T-helper 9 cell (primary cell): ENCODE results near the gene VWA3B.
"Not testable (repeated sequence)": the region's sequence is repeated elsewhere in the genome, so short reads cannot be mapped to it uniquely, and the experiment has no call there.

ENCODE experiments used
- DNase-seq: peaks from one replicate; pipeline ENCODE4 v3.0.0-alpha.2; 2020

VWA3B gene

DNA sequence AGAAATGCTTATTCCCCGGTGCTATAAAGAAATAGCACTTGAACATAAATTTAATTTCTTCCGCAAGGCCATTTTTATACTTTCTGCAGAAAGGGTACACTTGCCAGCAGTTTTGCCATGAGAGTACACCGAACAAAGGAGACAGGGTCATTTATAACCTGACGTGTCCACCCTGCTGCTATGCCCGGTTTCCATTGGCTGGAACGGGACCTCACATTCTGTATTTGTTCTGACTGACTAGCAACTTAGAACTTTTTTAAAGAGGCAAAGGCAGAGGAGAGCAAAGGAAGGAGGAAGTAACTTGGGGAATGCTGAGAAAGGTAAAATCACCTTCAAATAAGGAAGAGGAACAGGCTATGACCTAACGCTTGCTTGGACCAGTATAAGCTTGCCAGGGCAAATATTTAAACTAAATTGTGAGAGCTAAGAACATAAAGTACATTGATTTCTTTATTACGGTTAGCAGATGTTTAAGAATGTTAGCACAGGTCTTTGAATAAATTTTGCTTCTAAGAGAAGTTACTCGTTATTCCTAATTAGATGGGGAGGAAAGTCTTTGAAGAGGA lies 220.2 kb downstream of the VWA3B start:
- DNase-seq = not testable (repeated sequence)

DNA sequence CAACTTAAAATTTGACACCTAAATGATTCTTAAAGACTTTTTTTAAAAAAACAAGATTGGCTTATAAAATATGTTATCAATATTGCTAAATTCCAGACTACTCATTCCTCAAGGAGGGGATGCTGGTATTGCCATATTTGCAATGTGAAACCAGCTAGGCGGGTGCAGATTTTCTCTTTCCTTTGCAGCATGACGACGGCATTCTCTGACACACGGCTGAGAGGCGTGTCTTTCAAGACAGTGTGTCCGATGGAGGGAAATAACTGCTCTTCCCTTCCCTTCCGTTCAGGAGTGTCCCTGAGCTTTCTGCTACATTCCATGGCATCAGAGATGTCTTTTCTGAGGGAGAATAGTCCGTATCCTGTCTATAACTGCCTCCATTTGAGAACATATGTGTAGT lies 221.1 kb downstream of the VWA3B start:
- no peak for DNase-seq

DNA sequence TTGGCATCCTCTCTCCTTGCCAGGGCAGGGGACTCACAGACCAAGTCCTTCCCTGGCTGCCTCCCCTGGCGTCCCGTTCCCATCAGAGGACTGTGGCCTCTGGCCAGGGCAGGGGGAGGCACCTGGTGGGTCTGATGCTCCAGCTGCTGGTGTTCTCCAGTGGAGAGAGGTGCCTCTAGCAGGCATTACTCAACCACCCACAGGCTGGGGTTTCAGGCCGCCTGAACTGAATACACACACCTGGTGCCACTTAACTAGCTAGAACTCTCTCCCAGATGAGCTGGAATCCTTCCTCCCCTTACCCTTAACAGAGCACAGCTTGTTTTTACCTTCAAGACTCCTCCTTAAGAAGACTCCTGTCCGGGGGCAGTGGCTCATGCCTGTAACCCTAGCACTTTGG lies 221.6 kb downstream of the VWA3B start:
- no peak for DNase-seq

DNA sequence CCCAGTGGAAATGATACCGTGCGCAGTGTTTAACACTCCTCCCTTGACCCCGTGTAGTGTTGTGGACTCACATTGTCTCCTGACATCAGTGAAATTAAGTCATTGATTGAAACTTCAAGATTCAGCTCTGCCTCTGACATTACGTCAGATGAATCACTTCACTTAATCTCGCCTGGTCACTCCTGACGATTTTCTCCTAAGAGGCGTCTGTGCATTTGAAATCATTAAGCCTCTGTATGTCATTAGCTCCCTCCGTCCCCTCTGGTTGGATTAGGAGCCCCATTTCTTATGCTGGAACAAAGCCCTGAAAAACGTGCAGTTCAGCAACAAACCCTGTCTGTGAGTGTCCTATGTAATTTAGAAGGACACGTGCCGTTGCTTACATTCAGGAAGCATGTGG lies 222.6 kb downstream of the VWA3B start:
- DNase-seq = no peak

DNA sequence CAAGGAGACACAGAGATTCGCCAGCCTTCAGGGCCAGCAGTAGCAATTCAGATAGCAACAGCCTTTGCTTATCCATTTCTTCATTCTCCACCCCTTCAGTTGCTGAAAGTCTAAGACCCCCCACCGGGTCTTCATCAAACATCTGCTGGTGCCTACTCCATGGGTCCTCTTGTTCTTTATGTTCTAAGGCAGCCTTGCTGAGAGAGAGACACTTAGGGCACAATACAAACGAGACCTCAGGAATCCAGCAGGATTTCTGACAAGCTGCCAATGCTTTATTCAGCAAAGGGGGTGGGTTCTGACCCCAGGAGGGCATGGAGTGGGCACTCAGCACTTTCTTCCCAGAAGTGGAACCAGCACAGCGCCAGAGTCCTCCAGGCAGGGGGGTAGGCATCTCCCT lies 223.0 kb downstream of the VWA3B start:
- no peak for DNase-seq

DNA sequence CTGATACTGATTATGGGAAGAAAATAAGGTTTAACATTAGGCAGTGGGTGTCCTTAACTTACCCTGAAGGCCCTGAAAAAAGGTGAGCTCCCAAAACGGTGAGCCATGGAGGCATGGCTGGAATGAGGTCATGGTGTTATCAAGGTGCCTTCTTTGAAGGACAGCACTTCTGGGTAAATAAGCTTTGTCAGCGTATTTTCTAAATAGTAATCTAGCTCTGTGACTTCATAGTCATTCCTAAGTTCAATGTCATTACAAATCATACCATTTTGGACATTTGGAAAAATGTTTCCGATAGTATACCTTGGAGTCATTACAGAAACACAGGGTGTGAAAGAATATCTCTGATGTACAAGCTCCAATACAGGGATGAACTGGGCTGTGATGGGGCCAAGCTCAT lies 224.1 kb downstream of the VWA3B start:
- no peak for DNase-seq

DNA sequence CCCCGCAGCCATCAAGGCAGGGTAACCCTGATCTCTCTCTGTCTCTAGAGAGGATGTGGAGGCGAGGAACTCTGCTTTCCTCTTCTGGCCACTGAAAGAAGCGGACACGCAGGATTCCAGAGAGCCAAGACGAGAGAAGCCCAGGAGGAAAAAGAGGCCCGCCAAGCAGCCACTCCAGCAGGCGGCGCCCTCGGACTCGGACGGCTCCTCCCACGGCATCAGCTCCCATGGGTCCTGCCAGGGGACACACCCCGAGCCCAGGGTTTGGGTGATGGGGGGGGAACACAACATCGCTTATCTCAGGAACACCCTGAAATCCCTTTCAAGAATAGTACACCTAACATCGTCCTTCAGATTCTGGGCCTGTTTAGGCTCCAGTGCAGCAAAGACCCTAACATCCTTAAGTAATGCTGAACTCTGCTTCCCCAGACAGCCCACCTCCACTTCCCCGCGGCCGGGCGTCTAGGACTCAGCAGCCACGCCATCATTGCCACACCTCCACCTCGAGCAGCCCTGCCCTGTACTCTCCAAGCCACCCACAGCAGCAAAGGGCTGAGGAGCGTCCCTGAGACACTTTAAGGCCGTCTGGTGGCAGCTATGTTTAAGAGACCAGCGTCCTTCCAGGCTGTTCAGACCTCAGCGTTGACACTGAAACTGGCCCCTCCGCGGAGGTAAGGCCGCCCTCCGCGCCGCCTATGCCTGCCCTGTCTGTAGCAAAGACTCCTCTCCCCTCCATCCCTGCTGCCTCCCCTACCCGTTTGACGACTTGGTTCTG lies 225.0 kb downstream of the VWA3B start:
- no peak for DNase-seq

DNA sequence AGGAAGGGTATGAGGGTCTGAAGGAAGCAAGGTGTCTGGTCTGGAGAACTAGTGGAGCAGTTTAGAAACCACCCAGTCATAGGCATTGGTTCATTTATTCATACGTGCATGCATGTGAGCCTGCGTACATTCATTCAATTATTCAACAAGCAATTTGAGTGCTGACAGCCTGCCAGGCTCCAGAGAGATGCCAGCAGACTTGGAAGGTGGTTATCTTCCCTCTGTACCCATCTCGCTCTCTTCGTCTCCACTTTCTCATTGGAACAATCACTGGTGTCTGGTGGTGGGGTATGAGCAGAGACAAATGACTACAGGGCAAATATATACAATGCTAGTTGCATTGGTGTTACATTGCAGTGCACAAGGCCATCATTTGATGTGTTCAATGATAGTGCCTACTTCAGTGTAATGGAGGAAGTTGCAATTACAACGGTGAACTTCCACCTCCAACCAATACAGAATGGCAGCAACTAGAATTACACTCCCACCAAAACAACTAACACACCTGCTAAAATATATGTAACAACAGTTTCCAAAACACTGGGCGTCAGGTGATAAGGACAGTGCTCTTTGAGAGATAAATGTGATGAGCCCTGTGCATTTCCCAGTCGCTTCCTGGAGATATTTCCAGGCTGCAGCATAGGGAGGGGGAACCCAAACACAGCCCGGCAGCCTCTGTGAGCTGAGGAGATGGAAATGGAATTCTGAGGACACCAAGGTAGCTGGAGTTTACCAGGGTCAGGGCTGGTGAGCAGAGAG lies 226.7 kb downstream of the VWA3B start:
- no peak for DNase-seq

DNA sequence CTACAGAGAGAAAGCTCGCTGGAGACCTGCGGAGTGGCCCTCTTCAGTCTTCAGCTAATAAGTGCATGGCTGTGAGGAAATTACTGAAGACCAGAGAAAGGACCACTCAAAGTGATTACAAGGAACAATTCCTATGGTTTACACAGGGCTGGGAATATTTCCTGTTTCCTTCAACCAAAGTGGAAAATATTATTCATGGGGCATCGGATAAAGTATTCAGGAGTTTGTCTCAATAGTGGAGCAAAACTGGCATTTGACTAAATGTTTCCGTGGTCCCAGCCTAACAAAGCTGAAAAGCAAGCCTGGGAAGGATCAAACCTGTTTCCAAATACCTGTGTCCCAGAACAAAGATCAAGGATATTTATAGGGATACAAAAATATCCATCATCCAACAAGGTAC lies 227.3 kb downstream of the VWA3B start:
- no peak for DNase-seq

DNA sequence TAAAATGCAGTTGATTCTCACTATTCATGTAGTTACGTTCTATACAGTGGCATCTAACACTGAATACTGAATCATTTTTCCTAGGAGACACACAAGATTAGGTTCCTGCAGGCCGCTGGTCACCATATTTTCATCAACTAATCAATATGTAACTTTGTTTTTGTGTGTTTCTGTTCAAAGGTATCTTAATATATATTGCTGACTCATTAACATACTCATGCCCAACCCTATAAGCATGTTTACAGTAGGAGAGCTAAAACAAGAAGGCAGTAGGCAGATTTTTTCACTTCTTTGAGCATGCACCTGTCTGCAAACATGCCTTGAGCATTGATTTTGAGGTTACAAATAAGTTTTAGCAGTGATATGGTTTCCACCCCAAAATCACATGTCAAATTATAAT lies 229.0 kb downstream of the VWA3B start:
- DNase-seq = no peak

DNA sequence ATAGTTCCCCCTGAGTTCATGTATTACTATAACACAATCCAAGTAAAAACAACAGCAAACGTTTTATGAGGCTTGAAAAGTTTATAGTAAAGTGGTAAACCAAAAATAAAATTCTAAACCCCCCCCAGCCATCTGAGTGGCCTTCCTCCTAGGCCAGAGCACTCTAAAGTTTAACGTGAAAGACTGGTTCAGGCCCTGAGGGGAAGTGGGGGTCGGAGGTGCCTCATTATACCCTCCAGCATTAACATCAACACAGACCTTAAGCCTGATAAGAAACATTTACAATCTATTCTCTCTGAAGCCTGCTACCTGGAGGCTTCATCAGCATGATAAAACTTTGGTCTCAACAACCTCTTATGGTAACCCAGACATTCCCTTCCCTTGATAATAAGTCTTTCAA lies 230.2 kb downstream of the VWA3B start:
- no peak for DNase-seq

DNA sequence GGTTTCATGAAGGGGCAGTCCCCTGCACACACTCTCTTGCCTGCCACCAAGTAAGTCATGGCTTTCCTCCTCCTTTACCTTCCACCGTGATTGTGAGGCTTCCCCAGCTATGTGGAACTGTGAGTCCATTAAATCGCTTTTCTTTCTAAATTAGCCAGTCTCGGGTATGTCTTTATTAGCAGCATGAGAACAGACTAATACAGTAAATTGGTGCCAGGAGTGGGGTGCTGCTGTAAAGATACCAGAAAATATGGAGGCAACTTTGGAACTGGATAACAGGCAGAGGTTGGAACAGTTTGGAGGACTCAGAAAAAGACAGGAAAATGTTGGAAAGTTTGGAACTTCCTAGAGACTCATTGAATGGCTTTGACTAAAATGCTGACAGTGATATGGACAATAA lies 233.2 kb downstream of the VWA3B start:
- DNase-seq = not testable (repeated sequence)

DNA sequence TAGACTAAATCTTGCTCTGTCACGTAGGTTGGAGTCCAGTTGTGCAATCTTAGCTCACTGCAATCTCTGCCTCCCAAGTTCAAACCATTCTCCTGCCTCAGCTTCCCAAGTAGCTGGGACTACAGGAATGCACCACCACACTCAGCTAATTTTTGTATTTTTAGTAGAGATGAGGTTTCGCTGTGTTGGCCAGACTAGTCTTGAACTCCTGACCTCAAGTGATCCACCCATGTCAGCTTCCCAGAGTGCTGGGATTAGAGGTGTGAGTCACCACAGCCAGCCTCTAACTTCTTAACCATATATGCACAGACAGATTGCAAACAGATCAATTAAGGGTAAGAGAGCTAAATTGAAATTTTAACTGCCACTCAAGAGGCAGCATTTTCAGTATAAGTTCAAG lies 237.2 kb downstream of the VWA3B start:
- no peak for DNase-seq

DNA sequence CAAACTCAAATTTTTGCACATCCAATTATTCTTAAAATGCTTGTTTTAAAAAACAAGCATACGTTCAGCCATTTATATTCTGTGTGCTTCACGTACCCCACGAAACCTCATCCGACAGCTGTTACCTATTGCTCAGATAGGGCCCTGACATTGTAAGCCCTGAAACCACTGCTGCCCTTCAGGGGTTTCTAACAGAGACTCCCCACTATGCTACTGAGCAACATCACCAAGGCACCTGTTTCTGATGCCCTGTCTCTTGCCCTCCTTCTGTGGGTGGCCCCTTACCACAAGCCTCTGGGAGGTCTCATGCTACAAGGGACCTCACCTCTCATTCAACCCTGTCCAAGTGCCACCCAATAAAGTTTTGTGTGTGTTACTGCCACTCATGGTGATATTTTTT lies 240.8 kb downstream of the VWA3B start:
- no peak for DNase-seq

DNA sequence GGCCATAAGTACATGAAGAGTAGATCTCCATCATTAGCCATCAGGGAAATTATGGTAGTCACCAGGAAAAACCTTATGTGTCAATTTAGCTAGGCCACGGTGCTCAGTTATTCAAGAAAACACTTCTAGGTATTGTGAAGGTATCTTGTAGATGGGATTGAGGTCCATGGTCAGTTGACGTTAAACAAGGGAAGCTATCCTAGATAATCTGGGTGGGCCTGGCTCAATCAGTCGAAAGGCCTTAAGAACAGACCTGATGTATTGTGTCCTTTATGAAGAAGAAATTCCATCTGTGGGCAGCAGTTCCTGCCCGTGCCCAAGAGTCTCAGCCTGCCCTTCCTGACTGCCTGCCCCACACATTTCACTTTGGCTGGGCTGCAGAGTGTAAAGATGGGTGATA lies 242.6 kb downstream of the VWA3B start:
- DNase-seq = no peak

DNA sequence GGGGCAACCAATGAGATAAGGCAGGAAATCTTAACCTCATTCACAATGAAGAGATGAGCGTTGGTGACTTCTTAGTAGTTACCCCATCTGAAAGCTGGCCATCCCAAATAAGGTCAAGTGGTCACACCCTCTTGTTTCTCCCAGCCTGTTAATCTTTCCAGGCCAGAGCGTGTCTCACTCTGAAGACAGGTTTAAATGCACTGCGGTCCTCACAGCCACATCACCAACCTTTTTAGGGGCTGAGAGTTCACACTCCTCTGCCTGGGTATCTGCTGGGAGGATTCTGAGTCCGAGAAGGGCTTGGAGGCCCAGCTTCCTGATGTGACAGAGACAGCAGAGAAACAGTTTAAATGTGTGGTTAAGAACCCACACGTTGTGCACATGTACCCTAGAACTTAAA lies 246.0 kb downstream of the VWA3B start:
- no peak for DNase-seq

DNA sequence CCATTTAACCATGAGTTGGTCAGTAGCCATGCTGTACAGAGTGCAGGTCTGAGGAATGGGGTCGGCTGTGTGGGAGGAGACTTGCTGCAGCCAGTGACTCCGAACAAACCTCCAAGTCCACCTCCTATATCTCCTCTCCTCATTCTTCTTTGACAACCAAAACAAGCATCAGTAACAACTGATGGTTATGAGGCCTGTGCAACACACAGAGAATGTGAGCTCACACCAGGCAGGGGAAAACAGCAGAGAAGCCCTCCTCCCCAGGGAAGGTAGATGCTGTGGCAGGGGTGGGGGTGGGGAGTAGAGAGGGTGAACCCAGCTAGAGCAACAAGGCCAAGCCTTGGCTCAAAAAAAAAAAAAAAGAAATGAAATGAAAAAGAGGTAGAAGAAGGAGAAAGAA lies 247.0 kb downstream of the VWA3B start:
- DNase-seq = no peak

DNA sequence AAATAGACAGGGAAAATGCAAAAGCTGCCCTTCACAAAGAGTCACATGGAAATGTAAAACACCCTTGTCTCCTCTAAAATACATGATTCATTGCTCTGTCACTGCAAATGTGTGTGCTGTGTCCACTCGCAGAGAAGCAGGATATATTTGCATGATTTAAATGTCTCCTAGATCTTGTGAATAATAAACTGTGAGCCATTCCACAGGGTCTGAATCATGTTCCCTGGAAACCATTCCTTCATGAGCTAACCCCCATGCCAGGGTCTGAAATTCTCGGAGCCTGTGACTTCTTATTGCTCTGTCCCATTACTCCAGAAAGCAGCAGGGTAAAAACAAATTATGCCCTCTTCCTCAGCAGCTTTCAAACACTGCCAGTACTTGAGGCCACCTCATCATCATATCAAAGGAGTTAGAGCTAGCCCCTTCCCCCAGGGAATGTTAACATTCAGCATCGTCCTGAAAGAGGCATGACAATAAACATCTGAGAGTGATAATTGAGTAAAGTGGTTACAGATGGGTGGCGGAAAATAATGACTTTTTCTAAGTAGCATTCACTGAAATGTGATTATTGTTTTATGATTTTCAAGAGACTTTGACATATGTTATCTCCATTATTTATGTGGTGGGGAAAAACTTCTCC lies 247.6 kb downstream of the VWA3B start:
- DNase-seq = no peak

DNA sequence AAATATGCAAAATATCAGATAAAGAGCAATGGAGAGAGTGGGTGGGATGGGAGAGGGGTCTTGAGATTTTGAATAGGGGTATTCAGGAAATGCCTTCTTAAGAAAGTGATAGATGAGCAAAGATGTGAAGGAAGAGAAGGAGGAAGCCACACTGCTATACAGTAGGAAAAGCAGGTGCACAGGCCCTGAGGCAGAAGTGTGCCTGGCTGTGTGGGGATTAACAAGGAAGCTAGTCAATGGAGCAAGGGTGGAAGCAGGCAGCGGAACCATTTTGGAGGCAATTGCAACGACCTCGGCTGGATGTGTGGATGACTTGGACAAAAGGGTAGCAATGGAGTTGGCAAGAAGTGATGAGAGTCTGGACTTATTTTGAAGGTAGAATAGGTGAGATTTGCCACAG lies 248.3 kb downstream of the VWA3B start:
- DNase-seq = no peak

DNA sequence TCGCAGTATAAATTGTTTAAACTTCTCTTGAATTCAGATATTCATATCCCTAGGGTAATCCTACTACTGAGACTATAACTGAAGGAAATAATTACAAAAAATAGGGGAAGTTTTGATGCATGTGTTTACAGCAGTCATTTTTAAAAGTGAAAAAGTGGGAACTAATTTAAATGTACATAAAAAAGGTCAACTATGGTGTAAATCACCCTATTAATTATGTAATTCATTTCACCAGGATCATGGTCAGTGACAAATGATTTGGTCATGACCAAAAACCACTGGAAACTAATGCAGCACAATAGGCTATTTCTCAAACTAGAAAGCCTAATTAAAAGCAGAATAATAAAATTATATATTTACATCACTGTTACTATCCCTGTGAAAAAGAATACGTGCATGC lies 254.3 kb downstream of the VWA3B start:
- no peak for DNase-seq

DNA sequence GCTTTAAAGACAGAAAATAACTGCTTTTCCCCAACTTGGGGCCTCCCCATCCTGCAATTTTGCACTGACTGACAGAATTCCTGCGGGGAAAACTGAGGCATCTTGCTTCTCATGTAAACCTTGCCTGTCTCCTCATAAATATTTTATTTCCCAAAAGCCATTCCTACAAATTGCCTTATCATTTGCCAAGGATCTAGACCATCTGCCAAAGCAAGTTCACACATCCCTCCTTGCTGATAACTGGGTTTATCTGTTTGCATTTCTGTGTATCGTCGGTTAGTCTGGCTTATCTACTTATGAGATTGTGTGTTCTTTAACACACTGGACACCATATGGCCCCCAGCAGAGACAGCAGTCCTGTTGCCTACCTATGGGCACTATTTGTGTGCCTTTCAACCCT lies 256.3 kb downstream of the VWA3B start:
- DNase-seq = no peak

DNA sequence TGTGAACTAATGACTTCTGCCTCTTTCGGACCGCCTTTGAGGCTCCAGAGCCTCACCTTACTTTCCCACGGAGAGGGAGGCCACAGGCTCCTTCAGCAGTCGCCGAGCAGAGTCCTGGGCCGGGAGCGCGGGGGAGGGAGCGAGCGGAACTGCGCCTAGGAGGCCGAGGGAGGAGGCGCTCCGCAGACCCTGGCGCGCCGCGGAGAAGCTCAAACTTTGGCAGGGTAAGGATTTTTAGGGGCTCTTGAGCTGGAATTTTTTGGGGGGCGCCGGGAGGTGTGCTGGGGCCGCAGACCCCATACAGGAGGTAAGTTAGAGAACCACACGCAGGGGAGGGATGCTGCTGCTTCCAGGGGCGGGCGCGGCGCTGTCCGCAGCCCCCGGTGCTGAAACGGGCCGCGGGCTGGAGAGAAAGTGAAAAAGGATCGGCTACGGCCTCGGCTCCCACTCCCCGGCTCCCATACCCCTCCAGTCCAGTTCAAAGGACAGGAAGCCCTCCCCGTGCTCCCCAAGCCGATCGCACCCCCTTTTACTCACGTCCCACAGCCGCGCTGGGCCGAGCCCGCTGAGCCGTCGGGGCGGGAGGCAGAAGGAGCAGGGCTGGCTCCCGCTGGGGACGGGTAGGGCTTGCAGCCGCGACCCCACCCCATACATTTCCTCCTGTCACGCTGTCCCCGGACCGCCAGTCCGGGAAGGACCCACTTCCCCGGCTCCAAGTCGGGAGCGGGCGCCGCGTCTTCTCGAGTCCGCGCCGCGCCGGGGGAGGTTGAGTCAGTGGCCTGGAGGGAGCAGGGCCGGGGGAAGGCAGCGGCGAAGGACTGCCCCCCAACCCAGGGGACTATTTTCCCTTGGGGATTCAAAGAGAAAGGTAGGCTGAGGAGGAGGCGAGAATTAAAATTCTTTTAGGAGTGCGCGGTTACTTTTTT lies 259.6 kb downstream of the VWA3B start, which contains the start of gene CNGA3:
TSS of gene CNGA3 (plus strand) at position 146 of the 926 bp plus-strand sequence. CDS start 23,520 bp downstream, outside the sequence.
- no peak for DNase-seq
